MG63 (cell line): Measurements from ENCODE around the gene GPX7. TPM values are rescaled to one million over a fixed set of nuclear protein-coding genes. Genes with fewer than 3 reads are reported as not detected.

ENCODE experiments used
- DNase-seq: peaks from one replicate; pipeline ENCODE4 v3.0.0-alpha.2; 2020
- H3K27me3 ChIP-seq: fragments of 250-450 bp; sonication (Bioruptor Pico); 2 replicates; pipeline ENCODE4 v1.5.1; 2020; ENCODE audit warnings: mild to moderate bottlenecking, moderate library complexity
- H3K36me3 ChIP-seq: fragments of 250-450 bp; sonication (Bioruptor Pico); 2 replicates; pipeline ENCODE4 v1.5.1; 2020; ENCODE audit warnings: mild to moderate bottlenecking, moderate library complexity
- H3K4me3 ChIP-seq: fragments of 250-450 bp; sonication (Bioruptor Pico); 2 replicates; pipeline ENCODE4 v1.5.1; 2020; ENCODE audit warnings: mild to moderate bottlenecking, moderate library complexity
- H3K9me3 ChIP-seq: fragments of 250-450 bp; sonication (Bioruptor Pico); 2 replicates; pipeline ENCODE4 v1.5.1; 2020; ENCODE audit warnings: mild to moderate bottlenecking, moderate library complexity
- total RNA-seq: library from RNA; depleted of rRNA; stranded (reverse); fragments of >200 nt; shearing (Covaris generic); gene quantifications from 2 replicates; pipeline ENCODE4 v1.2.3, GENCODE V29; 2014; ENCODE audit warnings: low replicate concordance; rRNA removed

Gene GPX7
- total RNA-seq, 1 experiment from 2014 or later = 22.5 TPM

DNA sequence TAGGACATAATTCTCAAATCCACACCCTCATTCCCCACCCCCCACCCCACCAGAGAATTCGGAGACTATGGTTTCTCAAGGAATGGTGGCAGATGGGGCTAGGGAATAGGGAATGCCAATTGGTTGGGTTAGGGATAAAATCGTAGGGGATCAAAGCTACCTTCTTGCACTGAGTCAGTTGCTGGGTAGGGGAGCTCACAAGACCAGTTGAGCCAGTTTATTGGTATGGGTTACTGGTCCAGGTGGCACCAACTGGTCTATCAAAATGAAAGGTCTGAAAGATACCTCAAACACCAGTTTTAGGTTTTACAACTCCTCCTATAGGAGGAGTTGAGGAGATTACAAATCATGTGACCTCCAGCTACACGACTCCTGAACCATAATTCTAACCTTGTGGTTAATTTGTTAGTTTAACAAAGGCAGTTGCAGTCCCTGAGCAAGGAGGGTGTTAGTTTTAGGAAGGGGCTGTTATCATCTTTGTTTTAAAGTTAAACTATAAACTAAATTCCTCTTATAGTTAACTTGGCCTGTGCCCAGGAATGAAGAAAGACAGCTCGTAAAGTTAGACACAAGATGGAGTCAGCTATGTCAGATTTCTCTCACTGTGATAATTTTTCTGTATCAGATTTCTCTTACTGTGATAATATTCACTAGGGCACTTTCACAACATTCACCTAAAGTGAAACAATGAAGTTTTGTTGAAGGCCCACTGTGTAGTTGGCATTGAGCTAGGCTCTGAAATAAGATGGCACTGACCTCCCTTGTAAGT is 33.3 kb downstream of the GPX7 start:
- H3K36me3 ChIP-seq = no peaks in the 10 kb centered on the region
- no peak for DNase-seq
- peaks cover 4% of the 10 kb centered on the region; the same call in 1 of the 2 replicates for H3K27me3 ChIP-seq
- H3K4me3 ChIP-seq = no peak overlapping the region
- H3K9me3 ChIP-seq = peaks cover 7% of the 10 kb centered on the region; the same call in 1 of the 2 replicates

DNA sequence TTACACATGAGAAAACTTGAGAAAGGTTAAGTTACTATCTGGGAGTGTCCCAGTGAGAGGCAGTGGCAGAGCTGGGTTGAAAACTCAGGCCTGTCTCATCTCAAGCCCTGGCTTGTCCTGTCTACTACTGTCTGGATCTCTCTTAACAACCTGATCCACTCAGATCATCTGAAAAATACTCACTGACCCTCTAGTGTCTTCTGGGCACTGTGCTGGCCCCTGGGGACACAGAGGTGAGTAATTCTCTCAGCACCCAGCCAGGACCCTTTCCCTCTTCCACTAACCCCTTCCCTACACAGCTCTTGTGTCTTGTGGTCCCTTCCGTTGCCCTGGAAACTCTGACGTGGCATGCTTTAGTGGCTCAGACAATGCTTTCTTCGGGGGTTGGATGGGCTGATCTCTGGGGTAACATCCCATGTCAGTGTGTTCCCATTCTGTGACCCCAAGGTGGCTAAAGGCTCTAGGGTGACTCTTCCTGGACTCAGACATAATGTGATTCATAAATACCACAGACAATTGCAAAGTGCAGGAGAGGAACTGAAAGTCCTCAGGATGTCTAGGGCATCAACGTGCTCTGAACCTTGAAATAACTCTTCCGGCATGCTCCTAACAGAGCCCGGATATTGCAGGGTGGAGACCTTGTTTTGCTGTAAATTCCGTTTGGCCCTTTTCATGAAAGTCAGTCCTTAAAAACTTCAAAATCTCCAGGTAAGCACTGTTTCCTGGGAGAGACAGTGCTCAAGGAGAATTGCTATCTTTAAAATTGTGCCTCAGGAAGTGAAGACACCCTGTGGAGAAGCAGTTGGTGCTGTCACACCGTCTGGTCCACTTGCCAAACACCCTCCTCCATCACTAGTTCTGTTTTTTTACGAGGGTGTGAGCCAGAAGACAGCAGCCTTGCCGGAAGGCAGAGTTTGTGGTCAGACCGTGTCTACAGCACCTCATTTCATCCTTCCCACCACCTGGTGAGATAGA is 34.8 kb downstream of the GPX7 start:
- no peak for DNase-seq
- Histone ChIP-seq H3K4me3 (no peak overlapping the region), H3K36me3 (no peaks in the 10 kb centered on the region), H3K9me3 (peaks cover 7% of the 10 kb centered on the region; the same call in 1 of the 2 replicates), H3K27me3 (peaks cover 4% of the 10 kb centered on the region; the same call in 1 of the 2 replicates)

- DNase-seq = no peak
- Histone ChIP-seq H3K27me3 (peaks cover 4% of the 10 kb centered on the region; the same call in 1 of the 2 replicates), H3K4me3 (no peak overlapping the region), H3K36me3 (no peaks in the 10 kb centered on the region), H3K9me3 (peaks cover 7% of the 10 kb centered on the region; the same call in 1 of the 2 replicates)
These were observed 35.8 kb downstream of the GPX7 start for GRCh38 chr1:52637946-52638345.

DNA sequence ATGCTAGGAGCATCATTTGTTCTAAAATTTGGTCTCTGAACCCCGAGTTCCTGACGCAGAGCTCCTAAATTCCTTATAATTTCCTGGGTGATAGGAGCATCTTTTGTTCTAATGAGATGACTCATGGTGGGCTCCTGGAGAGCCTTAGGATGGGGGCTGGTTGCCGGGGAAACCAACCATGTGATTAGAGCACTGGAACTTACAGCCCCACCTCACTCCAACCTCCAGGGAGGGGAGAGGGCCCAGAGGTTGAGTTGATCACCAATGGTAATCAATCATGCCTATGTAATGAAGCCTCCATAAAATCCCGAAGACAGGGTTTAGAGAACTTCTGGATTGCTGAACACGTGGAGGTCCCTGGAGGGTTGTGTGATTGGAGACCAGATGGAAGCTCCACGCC is 38.5 kb downstream of the GPX7 start:
- H3K4me3 ChIP-seq = no peak overlapping the region
- H3K27me3 ChIP-seq = no peaks in the 10 kb centered on the region
- no peaks in the 10 kb centered on the region for H3K36me3 ChIP-seq
- no peak for DNase-seq
- no peaks in the 10 kb centered on the region for H3K9me3 ChIP-seq

GRCh38 chr1:52641307-52641706 is 39.1 kb downstream of the GPX7 start:
- DNase-seq = no peak
- Histone ChIP-seq H3K9me3 (no peaks in the 10 kb centered on the region), H3K4me3 (no peak overlapping the region), H3K36me3 (no peaks in the 10 kb centered on the region), H3K27me3 (no peaks in the 10 kb centered on the region)

GRCh38 chr1:52645261-52645660 is 43.1 kb downstream of the GPX7 start:
- no peaks in the 10 kb centered on the region for H3K9me3 ChIP-seq
- no peak overlapping the region for H3K4me3 ChIP-seq
- no peaks in the 10 kb centered on the region for H3K27me3 ChIP-seq
- no peak for DNase-seq
- H3K36me3 ChIP-seq = no peaks in the 10 kb centered on the region

DNA sequence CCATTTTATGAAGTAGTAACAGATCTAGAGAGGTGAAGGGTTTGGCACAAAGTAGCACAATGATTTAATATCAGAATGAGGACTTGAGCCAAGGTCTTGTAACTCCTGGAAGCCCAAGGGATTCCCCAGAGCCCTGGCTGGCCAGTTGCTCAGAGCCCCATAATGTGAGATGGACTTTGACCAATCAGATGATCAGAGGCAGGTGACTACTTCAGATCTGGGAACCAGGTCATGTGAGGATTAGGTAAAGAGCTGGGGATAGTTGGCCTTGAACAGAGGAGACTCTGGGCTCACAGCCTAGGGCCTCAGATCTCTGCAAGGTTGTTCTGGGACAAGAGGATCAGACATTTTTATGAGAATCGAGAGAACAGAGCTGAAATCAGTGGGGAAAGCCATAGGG is 49.7 kb downstream of the GPX7 start:
- Histone ChIP-seq H3K27me3 (no peaks in the 10 kb centered on the region), H3K4me3 (no peak overlapping the region), H3K9me3 (no peaks in the 10 kb centered on the region), H3K36me3 (no peaks in the 10 kb centered on the region)
- no peak for DNase-seq

GRCh38 chr1:52653207-52653849 is 51.2 kb downstream of the GPX7 start:
- no peak for DNase-seq
- Histone ChIP-seq H3K27me3 (no peaks in the 10 kb centered on the region), H3K4me3 (no peak overlapping the region), H3K36me3 (no peaks in the 10 kb centered on the region), H3K9me3 (no peaks in the 10 kb centered on the region)

DNA sequence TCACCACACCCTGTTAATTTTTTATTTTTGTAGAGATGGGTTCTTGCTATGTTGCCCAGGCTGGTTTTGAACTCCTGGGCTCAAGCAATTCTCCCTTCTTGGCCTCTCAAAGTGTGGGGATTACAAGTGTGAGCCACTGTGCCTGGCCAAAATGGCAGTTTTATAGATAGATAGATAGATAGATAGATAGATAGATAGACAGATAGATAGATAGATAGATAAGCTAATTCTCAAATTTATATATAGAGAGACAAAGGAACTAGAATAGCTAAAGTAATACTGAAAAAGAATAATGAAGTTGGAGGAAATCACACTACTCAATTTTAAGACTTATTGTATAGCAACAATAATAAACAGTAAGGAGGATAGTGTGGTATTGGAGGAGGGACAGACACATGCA is 51.9 kb downstream of the GPX7 start:
- H3K4me3 ChIP-seq = no peak overlapping the region
- DNase-seq = no peak
- H3K27me3 ChIP-seq = no peaks in the 10 kb centered on the region
- H3K9me3 ChIP-seq = no peaks in the 10 kb centered on the region
- H3K36me3 ChIP-seq = no peaks in the 10 kb centered on the region

DNA sequence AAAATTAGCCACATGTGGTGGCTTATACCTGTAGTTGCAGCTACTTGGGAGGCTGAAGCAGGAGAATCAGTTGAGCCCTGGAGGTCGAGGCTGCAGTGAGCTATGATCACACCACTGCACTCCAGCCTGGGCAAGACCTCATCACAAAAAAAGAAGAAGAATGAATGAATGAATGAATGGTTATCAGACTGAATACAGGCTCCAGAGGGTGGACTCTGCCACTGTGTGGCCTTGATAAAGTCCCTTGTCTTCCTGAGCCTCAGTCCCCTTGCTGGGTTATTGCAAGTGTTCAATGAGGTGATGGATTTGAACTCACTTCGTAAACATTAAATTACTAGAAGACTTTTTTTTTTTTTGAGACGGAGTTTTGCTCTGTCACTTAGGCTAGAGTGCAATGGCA is 55.5 kb downstream of the GPX7 start:
- no peak for DNase-seq
- Histone ChIP-seq H3K36me3 (no peaks in the 10 kb centered on the region), H3K27me3 (no peaks in the 10 kb centered on the region), H3K4me3 (no peak overlapping the region), H3K9me3 (no peaks in the 10 kb centered on the region)

Other genes with a start within 250 kb of the GPX7 start
- gene CC2D1B, start 236.2 kb upstream of the GPX7 start, total RNA-seq = 24.2 and 25.3 TPM in 2 replicates
- 16.0 and 23.1 TPM in 2 replicates for gene ORC1, start 197.9 kb upstream of the GPX7 start, total RNA-seq
- 10.0 and 14.1 TPM in 2 replicates for gene PRPF38A, start 197.8 kb upstream of the GPX7 start, total RNA-seq
- gene TUT4, start 49.3 kb upstream of the GPX7 start, total RNA-seq = 10.9 and 60.2 TPM in 2 replicates
- not detected in 2 replicates for gene SHISAL2A, start 30.8 kb downstream of the GPX7 start, total RNA-seq
- 16.9 and 37.1 TPM in 2 replicates for gene COA7, start 96.0 kb downstream of the GPX7 start, total RNA-seq
- gene ZYG11B, start 124.1 kb downstream of the GPX7 start, total RNA-seq = 9.9 and 15.8 TPM in 2 replicates
- gene ZYG11A, start 240.4 kb downstream of the GPX7 start, total RNA-seq = 6.3 and 7.3 TPM in 2 replicates